Choroid plexus epithelial cell (primary cell): Measurements from ENCODE around the gene CHML.

ENCODE experiments used
- DNase-seq: peaks from one replicate; pipeline ENCODE4 v3.0.0-alpha.2; 2010; ENCODE audit warnings: low read depth
- H3K4me3 ChIP-seq: 2 replicates; pipeline ENCODE4 v1.5.1; 2011; ENCODE audit warnings: low read depth, mild to moderate bottlenecking, control low read depth, low read length, moderate library complexity
- CTCF ChIP-seq: conservative IDR thresholded peaks from 2 replicates; pipeline ENCODE4 v1.5.1; 2011; ENCODE audit warnings: low read depth, mild to moderate bottlenecking, control low read depth, inconsistent platforms, low read length, moderate library complexity

Gene CHML

GRCh38 chr1:241647658-241648057 is 7.5 kb upstream of the CHML start:
- no peak for TF ChIP-seq CTCF
- H3K4me3 ChIP-seq: no peak overlapping the region
- DNase-seq: no peak

GRCh38 chr1:241646201-241646600 is 6.0 kb upstream of the CHML start:
- no peak for TF ChIP-seq CTCF
- H3K4me3 ChIP-seq: no peak overlapping the region
- no peak for DNase-seq

- TF ChIP-seq CTCF: no peak
- no peak overlapping the region for H3K4me3 ChIP-seq
- no peak for DNase-seq
Observed at GRCh38 chr1:241645199-241645598, 5.0 kb upstream of the CHML start.

GRCh38 chr1:241644259-241644658 is 4.1 kb upstream of the CHML start:
- no peak overlapping the region for H3K4me3 ChIP-seq
- no peak for DNase-seq
- TF ChIP-seq CTCF: no peak

GRCh38 chr1:241642593-241642944 is 2.4 kb upstream of the CHML start:
- H3K4me3 ChIP-seq: no peak overlapping the region
- TF ChIP-seq CTCF: no peak
- DNase-seq: no peak

- DNase-seq: peak; percentile 88
- H3K4me3 ChIP-seq: no peak overlapping the region
- TF ChIP-seq CTCF: no peak
Observed at GRCh38 chr1:241641773-241642592, 1.8 kb upstream of the CHML start.
